WI38 (cell line): ENCODE results near the gene ZNF606.

ENCODE experiments used
- H3K4me3 ChIP-seq: 2 replicates; pipeline ENCODE4 v1.5.1; 2011; ENCODE audit warnings: low read depth, mild to moderate bottlenecking, control low read depth, low read length
- TF ChIP-seq, protein P1 (sequence below): IDR thresholded peaks from 2 replicates; pipeline ENCODE4 v1.5.1; 2012; ENCODE audit warnings: low read depth, mild to moderate bottlenecking, control low read depth, low read length

The ZNF606 gene

DNA sequence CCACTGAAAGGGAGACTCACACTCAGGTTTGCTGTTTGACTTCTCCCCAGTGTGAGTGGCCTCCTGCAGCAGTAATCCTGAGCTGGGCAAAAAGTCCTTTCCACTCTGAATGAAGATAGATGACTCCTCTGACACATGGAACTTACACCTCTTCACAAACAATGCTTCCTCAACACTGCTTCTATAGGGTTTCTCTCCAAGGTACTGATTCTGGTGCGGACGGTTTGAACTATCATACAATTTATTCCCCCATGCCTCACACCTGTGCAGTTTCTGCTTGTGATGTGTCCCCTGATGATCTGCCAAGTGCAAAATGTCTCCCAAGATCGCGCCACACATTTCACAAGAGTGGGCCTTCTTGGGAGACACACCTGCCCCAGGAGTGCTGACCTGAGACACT lies 75.0 kb downstream of the ZNF606 start:
- H3K4me3 ChIP-seq = no peak overlapping the region
- TF ChIP-seq, protein P1, sequence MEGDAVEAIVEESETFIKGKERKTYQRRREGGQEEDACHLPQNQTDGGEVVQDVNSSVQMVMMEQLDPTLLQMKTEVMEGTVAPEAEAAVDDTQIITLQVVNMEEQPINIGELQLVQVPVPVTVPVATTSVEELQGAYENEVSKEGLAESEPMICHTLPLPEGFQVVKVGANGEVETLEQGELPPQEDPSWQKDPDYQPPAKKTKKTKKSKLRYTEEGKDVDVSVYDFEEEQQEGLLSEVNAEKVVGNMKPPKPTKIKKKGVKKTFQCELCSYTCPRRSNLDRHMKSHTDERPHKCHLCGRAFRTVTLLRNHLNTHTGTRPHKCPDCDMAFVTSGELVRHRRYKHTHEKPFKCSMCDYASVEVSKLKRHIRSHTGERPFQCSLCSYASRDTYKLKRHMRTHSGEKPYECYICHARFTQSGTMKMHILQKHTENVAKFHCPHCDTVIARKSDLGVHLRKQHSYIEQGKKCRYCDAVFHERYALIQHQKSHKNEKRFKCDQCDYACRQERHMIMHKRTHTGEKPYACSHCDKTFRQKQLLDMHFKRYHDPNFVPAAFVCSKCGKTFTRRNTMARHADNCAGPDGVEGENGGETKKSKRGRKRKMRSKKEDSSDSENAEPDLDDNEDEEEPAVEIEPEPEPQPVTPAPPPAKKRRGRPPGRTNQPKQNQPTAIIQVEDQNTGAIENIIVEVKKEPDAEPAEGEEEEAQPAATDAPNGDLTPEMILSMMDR = no peak
